Vagina (tissue), 2 donors: ENCODE measurements around the gene ENTPD7.

Source experiments
- POLR2A ChIP-seq, 2 donors: fragments of 450-650 bp; IDR thresholded peaks; one replicate each; pipeline ENCODE4 v1.6.1; 2017; ENCODE audit warnings: antibody characterized with exemption in 2 of 2, mild to moderate bottlenecking in 2 of 2, moderate library complexity in 2 of 2
- POLR2AphosphoS5 ChIP-seq, 2 donors: sonication (generic); formaldehyde crosslinking; IDR thresholded peaks; one replicate each; pipeline ENCODE4 v1.9.0; 2017; ENCODE audit warnings: antibody characterized with exemption in 2 of 2, mild to moderate bottlenecking in 2 of 2, low read depth in 1 of 2; ENCODE audit not compliant: insufficient read depth in 1 of 2
- TF ChIP-seq, protein P1 (sequence below), 3 experiments: fragments of 450-650 bp in 2 of 3; fragments of 200-600 bp in 1 of 3; sonication (generic) in 1 of 3; IDR thresholded peaks; one replicate each; pipeline ENCODE4 v1.5.1; 2017 to 2019; ENCODE audit warnings: antibody characterized with exemption in 3 of 3, mild to moderate bottlenecking in 2 of 3, moderate library complexity in 2 of 3

DNA sequence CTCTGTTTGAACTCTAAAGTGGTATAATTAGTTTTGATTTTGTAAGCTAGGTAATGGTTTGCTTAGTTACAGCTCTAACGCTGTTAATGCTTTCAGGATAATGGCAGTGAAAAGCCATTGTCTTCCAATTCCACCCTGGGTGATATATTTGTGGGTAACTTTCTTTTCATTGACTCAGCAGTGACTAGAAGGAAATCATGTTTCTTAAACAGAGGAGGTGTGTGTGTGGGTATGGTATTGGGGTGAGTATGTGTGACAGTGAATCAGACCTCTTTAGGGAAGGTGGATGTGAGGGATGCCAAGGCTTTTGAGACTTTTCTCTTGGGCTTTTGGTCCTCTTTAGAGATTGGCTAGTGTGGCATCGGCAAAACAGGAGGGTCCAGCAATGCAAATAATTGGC is 13.6 kb downstream of the ENTPD7 start:
- no peak for TF ChIP-seq POLR2A (IDR thresholded peaks at IDR 0.05)
- TF ChIP-seq, protein P1, sequence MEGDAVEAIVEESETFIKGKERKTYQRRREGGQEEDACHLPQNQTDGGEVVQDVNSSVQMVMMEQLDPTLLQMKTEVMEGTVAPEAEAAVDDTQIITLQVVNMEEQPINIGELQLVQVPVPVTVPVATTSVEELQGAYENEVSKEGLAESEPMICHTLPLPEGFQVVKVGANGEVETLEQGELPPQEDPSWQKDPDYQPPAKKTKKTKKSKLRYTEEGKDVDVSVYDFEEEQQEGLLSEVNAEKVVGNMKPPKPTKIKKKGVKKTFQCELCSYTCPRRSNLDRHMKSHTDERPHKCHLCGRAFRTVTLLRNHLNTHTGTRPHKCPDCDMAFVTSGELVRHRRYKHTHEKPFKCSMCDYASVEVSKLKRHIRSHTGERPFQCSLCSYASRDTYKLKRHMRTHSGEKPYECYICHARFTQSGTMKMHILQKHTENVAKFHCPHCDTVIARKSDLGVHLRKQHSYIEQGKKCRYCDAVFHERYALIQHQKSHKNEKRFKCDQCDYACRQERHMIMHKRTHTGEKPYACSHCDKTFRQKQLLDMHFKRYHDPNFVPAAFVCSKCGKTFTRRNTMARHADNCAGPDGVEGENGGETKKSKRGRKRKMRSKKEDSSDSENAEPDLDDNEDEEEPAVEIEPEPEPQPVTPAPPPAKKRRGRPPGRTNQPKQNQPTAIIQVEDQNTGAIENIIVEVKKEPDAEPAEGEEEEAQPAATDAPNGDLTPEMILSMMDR (IDR thresholded peaks at IDR 0.05): no peak
- no peak for TF ChIP-seq POLR2AphosphoS5 (IDR thresholded peaks at IDR 0.05; ENCODE audit: insufficient read depth in 1 of 2, low read depth in 1 of 2)
